H1 (cell line): ENCODE measurements around the gene PTMS. TPM values are rescaled to one million over a fixed set of nuclear protein-coding genes. Genes with fewer than 3 reads are reported as not detected.

ENCODE experiments used
- CTCF ChIA-PET: fragments of 300-600 bp; sonication (Branson Sonifier 250); formaldehyde crosslinking; loops from one replicate; lab custom pipeline; 2021; ENCODE audit not compliant: partially characterized antibody; lab: Charles Lee
- POLR2A ChIA-PET: fragments of 300-600 bp; sonication (Branson Sonifier 250); formaldehyde crosslinking; loops from one replicate; lab custom pipeline; 2021; ENCODE audit warnings: inconsistent platforms; ENCODE audit not compliant: partially characterized antibody; lab: Charles Lee
- DNase-seq, 2 experiments: peaks; one replicate each; pipeline versions ENCODE4 v3.0.0 to v3.0.0-alpha.2; 2010 to 2022; ENCODE audit warnings: low spot score in 2 of 2, low read depth in 1 of 2, mixed read lengths in 1 of 2
- FAIRE-seq: peaks from 2 replicates; lab custom pipeline; 2011; peaks lifted over from hg19 to GRCh38; lab: Jason Lieb, UNC
- H2AFZ ChIP-seq: 2 replicates; pipeline ENCODE4 v1.8.1; 2012; ENCODE audit warnings: low read length, inconsistent platforms
- H2AK5ac ChIP-seq: 2 replicates; pipeline ENCODE4 v1.6.1; 2013; ENCODE audit warnings: low read depth, low read length
- H2BK120ac ChIP-seq: replicated peaks from 2 replicates; pipeline ENCODE3; 2013; ENCODE audit warnings: low read depth, low read length, inconsistent platforms
- H2BK12ac ChIP-seq: 2 replicates; pipeline ENCODE4 v1.6.1; 2013; ENCODE audit warnings: low read depth, low read length
- H2BK15ac ChIP-seq: 2 replicates; pipeline ENCODE4 v1.6.1; 2013; ENCODE audit warnings: low read length
- H2BK20ac ChIP-seq: 2 replicates; pipeline ENCODE4 v1.6.1; 2013; ENCODE audit warnings: low read length
- H2BK5ac ChIP-seq: 2 replicates; pipeline ENCODE4 v1.6.1; 2013; ENCODE audit warnings: low read depth, low read length
- H3K14ac ChIP-seq: 2 replicates; pipeline ENCODE4 v1.6.1; 2013; ENCODE audit warnings: inconsistent platforms; ENCODE audit not compliant: insufficient read length
- H3K18ac ChIP-seq: 2 replicates; pipeline ENCODE4 v1.6.1; 2013; ENCODE audit warnings: low read length; ENCODE audit errors: extremely low read depth
- H3K23ac ChIP-seq: 2 replicates; pipeline ENCODE4 v1.6.1; 2013; ENCODE audit warnings: inconsistent platforms; ENCODE audit not compliant: insufficient read length
- H3K23me2 ChIP-seq: 2 replicates; pipeline ENCODE4 v1.6.1; 2013; ENCODE audit warnings: low read depth, low read length
- H3K27ac ChIP-seq: 2 replicates; pipeline ENCODE4 v1.6.1; 2011; ENCODE audit warnings: low read depth, low read length, inconsistent platforms
- H3K27me3 ChIP-seq, 4 experiments: replicated peaks in 1 of 4; 1 replicate in 1 of 4; 2 replicates in 3 of 4; pipeline versions ENCODE4 v1.6.1 to v1.8.1; 2011 to 2013; ENCODE audit warnings: low read length in 3 of 4, mild to moderate bottlenecking in 3 of 4, inconsistent platforms in 2 of 4, mixed read lengths in 2 of 4, moderate library complexity in 1 of 4; ENCODE audit not compliant: control insufficient read depth in 3 of 4, insufficient read depth in 3 of 4; ENCODE audit errors: extremely low read depth in 1 of 4
- H3K36me3 ChIP-seq, 4 experiments: 2 replicates each; pipeline versions ENCODE4 v1.6.1 to v1.8.1; 2011 to 2013; ENCODE audit warnings: mild to moderate bottlenecking in 4 of 4, low read length in 3 of 4, moderate library complexity in 2 of 4, control low read depth in 1 of 4, inconsistent platforms in 1 of 4; ENCODE audit not compliant: insufficient read depth in 4 of 4, control insufficient read depth in 2 of 4
- H3K4ac ChIP-seq: replicated peaks from 2 replicates; pipeline ENCODE3; 2013; ENCODE audit warnings: low read length, low read depth, mixed read lengths, inconsistent platforms; ENCODE audit not compliant: insufficient read length
- H3K4me1 ChIP-seq, 4 experiments: replicated peaks in 1 of 4; 1 replicate in 1 of 4; 2 replicates in 3 of 4; pipeline versions ENCODE4 v1.6.1 to v1.8.1; 2011 to 2013; ENCODE audit warnings: low read length in 3 of 4, inconsistent platforms in 2 of 4, mixed read lengths in 1 of 4; ENCODE audit not compliant: insufficient read depth in 4 of 4, control insufficient read depth in 3 of 4
- H3K4me2 ChIP-seq, 2 experiments: 2 replicates each; pipeline versions ENCODE4 v1.6.1 to v1.8.1; 2011 to 2013; ENCODE audit warnings: low read depth in 2 of 2, low read length in 2 of 2, control low read depth in 1 of 2, inconsistent platforms in 1 of 2, mild to moderate bottlenecking in 1 of 2; ENCODE audit not compliant: insufficient read depth in 1 of 2
- H3K4me3 ChIP-seq, 4 experiments: fragments of 200-600, 300-600 bp in 1 of 4; sonication (generic), shearing (Covaris generic), sonication (Bioruptor Twin) in 1 of 4; 2 replicates each; pipeline versions ENCODE4 v1.5.1 to v1.8.1; 2011 to 2016; ENCODE audit warnings: low read length in 4 of 4, low read depth in 3 of 4, control low read depth in 2 of 4, inconsistent platforms in 2 of 4, mild to moderate bottlenecking in 2 of 4, mixed read lengths in 1 of 4, moderate library complexity in 1 of 4; ENCODE audit not compliant: insufficient read depth in 2 of 4; ENCODE audit errors: extremely low read depth in 1 of 4
- H3K56ac ChIP-seq: replicated peaks from 2 replicates; pipeline ENCODE3; 2013; ENCODE audit warnings: low read depth, mild to moderate bottlenecking, mixed read lengths, low read length, inconsistent platforms; ENCODE audit not compliant: insufficient read length
- H3K79me1 ChIP-seq: 2 replicates; pipeline ENCODE4 v1.6.1; 2013; ENCODE audit warnings: low read depth, low read length, control low read depth
- H3K79me2 ChIP-seq, 2 experiments: 2 replicates each; pipeline versions ENCODE4 v1.6.1 to v1.8.1; 2012 to 2013; ENCODE audit warnings: low read length in 2 of 2, mild to moderate bottlenecking in 2 of 2, inconsistent platforms in 1 of 2; ENCODE audit not compliant: insufficient read depth in 2 of 2, control insufficient read depth in 1 of 2
- H3K9ac ChIP-seq, 4 experiments: replicated peaks in 1 of 4; 1 replicate in 1 of 4; 2 replicates in 3 of 4; pipeline versions ENCODE4 v1.6.1 to v1.8.1; 2011 to 2013; ENCODE audit warnings: low read depth in 3 of 4, low read length in 3 of 4, control low read depth in 2 of 4, mild to moderate bottlenecking in 2 of 4, moderate library complexity in 2 of 4, inconsistent platforms in 1 of 4; ENCODE audit errors: extremely low read depth in 1 of 4
- H3K9me3 ChIP-seq, 2 experiments: 2 replicates each; pipeline versions ENCODE4 v1.6.1 to v1.8.1; 2012 to 2013; ENCODE audit warnings: mild to moderate bottlenecking in 2 of 2, moderate library complexity in 2 of 2, control low read depth in 1 of 2, inconsistent platforms in 1 of 2, low read depth in 1 of 2, low read length in 1 of 2, mixed read lengths in 1 of 2; ENCODE audit not compliant: insufficient read depth in 2 of 2
- H4K20me1 ChIP-seq, 2 experiments: replicated peaks in 1 of 2; 2 replicates each; pipeline versions ENCODE3 to v1.8.1; 2011 to 2013; ENCODE audit warnings: inconsistent platforms in 2 of 2, low read length in 2 of 2, mild to moderate bottlenecking in 1 of 2; ENCODE audit not compliant: insufficient read depth in 2 of 2, control insufficient read depth in 1 of 2
- H4K5ac ChIP-seq: 2 replicates; pipeline ENCODE4 v1.6.1; 2013; ENCODE audit warnings: low read length, low read depth, mixed read lengths, inconsistent platforms; ENCODE audit not compliant: insufficient read length
- H4K8ac ChIP-seq: 2 replicates; pipeline ENCODE4 v1.8.0; 2013; ENCODE audit warnings: mild to moderate bottlenecking, moderate library complexity, low read length, inconsistent platforms; ENCODE audit not compliant: insufficient read depth; ENCODE audit errors: extremely low read depth
- H4K91ac ChIP-seq: replicated peaks from 2 replicates; pipeline ENCODE3; 2013; ENCODE audit warnings: low read length, mixed read lengths, inconsistent platforms; ENCODE audit not compliant: insufficient read length
- RAD21 ChIP-seq, 2 experiments: IDR thresholded peaks in 1 of 2; conservative IDR thresholded peaks in 1 of 2; 2 replicates each; pipeline ENCODE4 v1.6.1; 2011; ENCODE audit warnings: low read depth in 2 of 2, low read length in 2 of 2, improper control_type of control experiment in 1 of 2, inconsistent platforms in 1 of 2, mild to moderate bottlenecking in 1 of 2, moderate library complexity in 1 of 2
- TAF1 ChIP-seq: IDR thresholded peaks from 2 replicates; pipeline ENCODE4 v1.6.1; 2011; ENCODE audit warnings: mild to moderate bottlenecking, low read depth, low read length
- WGBS, 2 experiments: shearing (Covaris generic) in 1 of 2; methylation state at CpG; one replicate each; pipeline versions ENCODE4 v1.1.6 to v1.1.7; 2013 to 2015; ENCODE audit warnings: low lambda C conversion rate in 2 of 2, mixed read lengths in 2 of 2, inconsistent platforms in 1 of 2, low coverage in 1 of 2, missing lambda C conversion rate in 1 of 2; ENCODE audit not compliant: insufficient replicate concordance in 2 of 2, insufficient coverage in 1 of 2, insufficient read length in 1 of 2; ENCODE audit errors: extremely low coverage in 1 of 2, missing lambda C conversion rate in 1 of 2; 5-methylcytosine and 5-hydroxymethylcytosine counted together
- polyA plus RNA-seq, 7 experiments: library from polyadenylated mRNA; depleted of rRNA in 3 of 7; stranded (reverse) in 5 of 7; unstranded in 2 of 7; fragments of >200 nt in 5 of 7; fragments of 200-250 nt in 2 of 7; gene quantifications; 1 replicate in 5 of 7; 2 replicates in 1 of 7; 4 replicates in 1 of 7; pipeline versions ENCODE4 v1.2.1 to v1.2.3, GENCODE V29; 2011 to 2013; ENCODE audit warnings: missing spikeins in 2 of 7, mixed read lengths in 2 of 7
- total RNA-seq: library from RNA; stranded (reverse); fragmentation: NEBNext Ultra II Directional; extraction: Animal tissue kit (Norgen Biotek cat#: 25700); gene quantifications from 2 replicates; pipeline ENCODE4 v1.2.1, GENCODE V29; 2021

PTMS gene
- total and polyA plus RNA-seq, 2 of the 8 experiments (the other 6 are each of a cell fraction or from before 2014, with no cell fraction given) = 444 to 553 TPM

GRCh38 chr12:6786416-6787094 lies 20.4 kb downstream of the PTMS start:
- TF ChIP-seq TAF1 (0 out of 2 replicates have a peak, but pooled peaks have one; percentile 15), RAD21 (IDR thresholded peaks at IDR 0.05 in 1 of 2, conservative IDR thresholded peaks at IDR 0.05 in 1 of 2; ENCODE audit: low read depth in 2 of 2, low read length in 2 of 2) (no peak)
- Histone ChIP-seq H4K91ac (no peak overlapping the region), H2AK5ac (no peak overlapping the region), H3K23ac (no peak overlapping the region), H4K20me1 (no peaks in the 10 kb centered on the region), H3K4me3 (no peak overlapping the region), H3K9ac (no peak overlapping the region), H3K23me2 (no peaks in the 10 kb centered on the region), H2BK12ac (no peak overlapping the region; the same call in 1 of the 2 replicates), H3K27me3 (no peaks in the 10 kb centered on the region), H3K27ac (no peak overlapping the region), H2BK20ac (peak overlapping the region; percentile 6; the same call in 1 of the 2 replicates), H4K5ac (no peak overlapping the region), H3K4ac (no peak overlapping the region), H3K18ac (no peak overlapping the region; the same call in 1 of the 2 replicates), H3K36me3 (no peaks in the 10 kb centered on the region), H3K56ac (no peak overlapping the region), H3K4me2 (peak overlapping the region; percentile 4 to 6; a peak in 3 of 4 replicates), H2BK5ac (0 out of 2 replicates have a peak overlapping the region, but pooled peaks have one; percentile 13), H3K79me2 (no peaks in the 10 kb centered on the region), H2AFZ (peak overlapping the region; percentile 31), H2BK15ac (peak overlapping the region; percentile 62; the same call in 1 of the 2 replicates), H3K79me1 (no peaks in the 10 kb centered on the region), H3K14ac (no peak overlapping the region), H4K8ac (no peak overlapping the region), H3K4me1 (peaks cover 4 to 10% (median 6%) of the 10 kb centered on the region in 4 experiments; a peak in 6 of 7 replicates), H2BK120ac (no peak overlapping the region), H3K9me3 (no peaks in the 10 kb centered on the region)
- POLR2A ChIA-PET = interaction anchor here (0.6 to 1.7 kb wide), 6 partner anchors 8 to 283 kb away, joined by 3 to 5 read pairs (median 3); partner anchors contain the start of gene GPR162
- 65% methylated on average over 9 of the region's 9 CpGs; no CpG with 5 or more reads in 1 of the 2 experiments for WGBS, 2 experiments
- no peak for DNase-seq
- CTCF ChIA-PET = interaction anchor here (0.5 to 29.6 kb wide), 6 partner anchors 9 to 1162 kb away, joined by 3 to 532 read pairs (median 3); partner anchors contain the start of genes C1RL, GNB3, GPR162 and MLF2
- FAIRE-seq = no peak
